ENCODE data around the gene ANAPC10. TPM values are rescaled to one million over a fixed set of nuclear protein-coding genes. Genes with fewer than 3 reads are reported as not detected.
"Not testable (repeated sequence)": the region's sequence is repeated elsewhere in the genome, so short reads cannot be mapped to it uniquely, and the experiment has no call there.

Gene ANAPC10
- total and polyA plus RNA-seq, 2 of the 4 experiments (the other 2 are of a cell fraction): 17.1 to 22.4 TPM

- Histone ChIP-seq H3K23ac (ENCODE audit: low read depth, low read length) (no peak overlapping the region), H3K79me1 (ENCODE audit: low read depth in 1 of 2, low read length in 2 of 2) (peaks cover 0 to 3% of the 10 kb centered on the region in 2 experiments; a peak in 1 of 4 replicates), H2AK5ac (ENCODE audit: low read depth, low read length) (no peak overlapping the region), H3K18ac (ENCODE audit: low read depth, low read length) (no peak overlapping the region), H2AK9ac (replicated peaks; ENCODE audit: low read depth, low read length, poor library complexity) (no peak overlapping the region), H3K4me1 (ENCODE audit: control insufficient read depth, insufficient read depth, low read length) (peaks cover 2% of the 10 kb centered on the region; the same call in 1 of the 2 replicates), H3K27me3 (ENCODE audit: control insufficient read depth, insufficient read depth, low read length) (no peaks in the 10 kb centered on the region), H3K9me1 (ENCODE audit: insufficient read depth, low read length) (no peaks in the 10 kb centered on the region), H3K27ac (ENCODE audit: insufficient read depth, low read length) (peak overlapping the region; percentile 59; the same call in 1 of the 2 replicates), H3K4ac (ENCODE audit: low read depth, low read length) (no peak overlapping the region), H2BK120ac (ENCODE audit: low read depth, low read length) (no peak overlapping the region), H2BK5ac (ENCODE audit: low read depth, low read length, poor library complexity, severe bottlenecking) (no peak overlapping the region), H3K36me3 (ENCODE audit: control insufficient read depth, insufficient read depth, low read length) (no peaks in the 10 kb centered on the region), H4K91ac (ENCODE audit: insufficient read depth, low read depth, low read length) (no peak overlapping the region), H3K56ac (ENCODE audit: extremely low read depth, insufficient read depth, low read length) (no peak overlapping the region), H3K9me3 (ENCODE audit: control insufficient read depth, insufficient read depth, low read length) (no peaks in the 10 kb centered on the region), H4K20me1 (ENCODE audit: insufficient read depth, low read length) (no peaks in the 10 kb centered on the region), H3K9ac (ENCODE audit: low read depth, low read length) (no peak overlapping the region), H3K14ac (replicated peaks; ENCODE audit: low read depth, low read length) (no peak overlapping the region), H2BK20ac (ENCODE audit: low read depth, low read length) (no peak overlapping the region), H4K5ac (ENCODE audit: low read depth, low read length) (no peak overlapping the region), H2AFZ (replicated peaks; ENCODE audit: low read length, poor library complexity) (no peak overlapping the region), H3K4me2 (ENCODE audit: low read depth, low read length) (peak overlapping the region; percentile 84), H4K8ac (ENCODE audit: low read depth in 2 of 2, low read length in 2 of 2) (no peak overlapping the region), H3K4me3 (ENCODE audit: insufficient read depth, low read depth, low read length) (no peak overlapping the region), H2BK15ac (ENCODE audit: low read depth, low read length) (no peak overlapping the region)
- no CpG with 5 or more reads among the region's 3 CpGs for WGBS, 2 experiments (ENCODE audit: extremely low coverage in 2 of 2, insufficient read length in 1 of 2)
- ChIA-PET POLR2A (ENCODE audit: unreplicated experiment) (no interaction called here), CTCF (interaction anchor here (0.8 kb wide), 1 partner anchor 10 kb away, joined by 3 read pairs; no protein-coding TSS in a partner anchor)
- intact Hi-C loops (cut with micrococcal nuclease) (no loop called here), in situ Hi-C loops (cut with MboI; ENCODE audit: low sequenced_read_pairs) (no loop called here), dilution Hi-C loops (cut with HindIII; ENCODE audit: low sequenced_read_pairs, unreplicated experiment) (no loop called here)
- ATAC-seq (ENCODE audit: low read depth) (peak; percentile 85), DNase-seq (peak; percentile 49)
- TF ChIP-seq MAZ (IDR thresholded peaks at IDR 0.05; ENCODE audit: borderline replicate concordance, low read depth, low read length) (no peak), POLR2A (IDR thresholded peaks at IDR 0.05; ENCODE audit: low read depth, low read length) (no peak), RCOR1 (IDR thresholded peaks at IDR 0.05; ENCODE audit: insufficient replicate concordance, low read length) (no peak), CEBPB (IDR thresholded peaks at IDR 0.05; ENCODE audit: low read depth, low read length) (no peak), USF2 (IDR thresholded peaks at IDR 0.05; ENCODE audit: low read depth, low read length) (no peak)
- BruUV-seq (replicated peaks): no TSS peak
Measured at GRCh38 chr4:145001635-145002034, 96.4 kb downstream of the ANAPC10 start.

- H3K18ac ChIP-seq (ENCODE audit: low read depth, low read length); H3K23ac ChIP-seq (ENCODE audit: low read depth, low read length); ATAC-seq (ENCODE audit: low read depth); H2BK15ac ChIP-seq (ENCODE audit: low read depth, low read length); intact Hi-C loops (cut with micrococcal nuclease); DNase-seq; H3K4ac ChIP-seq (ENCODE audit: low read depth, low read length); H2BK5ac ChIP-seq (ENCODE audit: low read depth, low read length, poor library complexity, severe bottlenecking); in situ Hi-C loops (cut with MboI; ENCODE audit: low sequenced_read_pairs); H3K4me1 ChIP-seq (ENCODE audit: control insufficient read depth, insufficient read depth, low read length); H2BK120ac ChIP-seq (ENCODE audit: low read depth, low read length); dilution Hi-C loops (cut with HindIII; ENCODE audit: low sequenced_read_pairs, unreplicated experiment); H4K20me1 ChIP-seq (ENCODE audit: insufficient read depth, low read length); H3K79me1 ChIP-seq (ENCODE audit: low read depth in 1 of 2, low read length in 2 of 2); H3K36me3 ChIP-seq (ENCODE audit: control insufficient read depth, insufficient read depth, low read length); H4K5ac ChIP-seq (ENCODE audit: low read depth, low read length); POLR2A ChIA-PET (ENCODE audit: unreplicated experiment); H3K4me3 ChIP-seq (ENCODE audit: insufficient read depth, low read depth, low read length); BruUV-seq (replicated peaks); H3K4me2 ChIP-seq (ENCODE audit: low read depth, low read length); H2AK9ac ChIP-seq (replicated peaks; ENCODE audit: low read depth, low read length, poor library complexity); H3K56ac ChIP-seq (ENCODE audit: extremely low read depth, insufficient read depth, low read length); H3K9ac ChIP-seq (ENCODE audit: low read depth, low read length); H2AFZ ChIP-seq (replicated peaks; ENCODE audit: low read length, poor library complexity); H3K27me3 ChIP-seq (ENCODE audit: control insufficient read depth, insufficient read depth, low read length); CTCF ChIA-PET; H2AK5ac ChIP-seq (ENCODE audit: low read depth, low read length); H4K8ac ChIP-seq (ENCODE audit: low read depth in 2 of 2, low read length in 2 of 2); H3K9me3 ChIP-seq (ENCODE audit: control insufficient read depth, insufficient read depth, low read length); H3K14ac ChIP-seq (replicated peaks; ENCODE audit: low read depth, low read length); H3K27ac ChIP-seq (ENCODE audit: insufficient read depth, low read length); H2BK20ac ChIP-seq (ENCODE audit: low read depth, low read length); H3K9me1 ChIP-seq (ENCODE audit: insufficient read depth, low read length); H4K91ac ChIP-seq (ENCODE audit: insufficient read depth, low read depth, low read length): not testable (repeated sequence)
- WGBS, 2 experiments (ENCODE audit: extremely low coverage in 2 of 2, insufficient read length in 1 of 2): no CpG with 5 or more reads among the region's 5 CpGs
Measured at GRCh38 chr4:145000656-145001055, 97.3 kb downstream of the ANAPC10 start.

Data from IMR-90 (cell line).